Parathyroid adenoma (tissue), 2 donors: ENCODE results near the gene ADCY4.

Experiments used
- H2AFZ ChIP-seq: fragments of 300-600 bp; sonication (generic); one replicate; pipeline ENCODE4 v1.7.0; 2017; ENCODE audit warnings: antibody characterized with exemption, mild to moderate bottlenecking
- H3K27ac ChIP-seq: fragments of 300-600 bp; sonication (generic); one replicate; pipeline ENCODE4 v1.7.0; 2017
- H3K27me3 ChIP-seq: fragments of 300-600 bp; sonication (generic); one replicate; pipeline ENCODE4 v1.7.0; 2017; ENCODE audit warnings: low read length; ENCODE audit not compliant: control insufficient read depth, insufficient read depth
- H3K36me3 ChIP-seq: fragments of 300-600 bp; sonication (generic); one replicate; pipeline ENCODE4 v1.7.0; 2017; ENCODE audit warnings: low read length; ENCODE audit not compliant: control insufficient read depth, insufficient read depth
- H3K4me1 ChIP-seq: fragments of 300-600 bp; sonication (generic); one replicate; pipeline ENCODE4 v1.7.0; 2017; ENCODE audit warnings: control low read depth
- H3K4me2 ChIP-seq: fragments of 300-600 bp; sonication (generic); one replicate; pipeline ENCODE4 v1.7.0; 2017; ENCODE audit warnings: low read length
- H3K4me3 ChIP-seq: fragments of 300-600 bp; sonication (generic); one replicate; pipeline ENCODE4 v1.7.0; 2017; ENCODE audit warnings: low read depth, low read length
- H3K79me2 ChIP-seq: fragments of 300-600 bp; sonication (generic); one replicate; pipeline ENCODE4 v1.7.0; 2017; ENCODE audit warnings: control low read depth
- H3K9ac ChIP-seq: fragments of 300-600 bp; sonication (generic); one replicate; pipeline ENCODE4 v1.7.0; 2017; ENCODE audit warnings: mild to moderate bottlenecking
- H3K9me3 ChIP-seq: fragments of 300-600 bp; sonication (generic); one replicate; pipeline ENCODE4 v1.7.0; 2017; ENCODE audit warnings: low read length; ENCODE audit not compliant: control insufficient read depth
- TF ChIP-seq, protein P1 (sequence below): fragments of 300-600 bp; sonication (generic); IDR thresholded peaks from one replicate; pipeline ENCODE4 v1.7.0; 2017; ENCODE audit warnings: antibody characterized with exemption, mild to moderate bottlenecking
- donor health status: primary hyperparathyroidism.

Gene ADCY4

DNA sequence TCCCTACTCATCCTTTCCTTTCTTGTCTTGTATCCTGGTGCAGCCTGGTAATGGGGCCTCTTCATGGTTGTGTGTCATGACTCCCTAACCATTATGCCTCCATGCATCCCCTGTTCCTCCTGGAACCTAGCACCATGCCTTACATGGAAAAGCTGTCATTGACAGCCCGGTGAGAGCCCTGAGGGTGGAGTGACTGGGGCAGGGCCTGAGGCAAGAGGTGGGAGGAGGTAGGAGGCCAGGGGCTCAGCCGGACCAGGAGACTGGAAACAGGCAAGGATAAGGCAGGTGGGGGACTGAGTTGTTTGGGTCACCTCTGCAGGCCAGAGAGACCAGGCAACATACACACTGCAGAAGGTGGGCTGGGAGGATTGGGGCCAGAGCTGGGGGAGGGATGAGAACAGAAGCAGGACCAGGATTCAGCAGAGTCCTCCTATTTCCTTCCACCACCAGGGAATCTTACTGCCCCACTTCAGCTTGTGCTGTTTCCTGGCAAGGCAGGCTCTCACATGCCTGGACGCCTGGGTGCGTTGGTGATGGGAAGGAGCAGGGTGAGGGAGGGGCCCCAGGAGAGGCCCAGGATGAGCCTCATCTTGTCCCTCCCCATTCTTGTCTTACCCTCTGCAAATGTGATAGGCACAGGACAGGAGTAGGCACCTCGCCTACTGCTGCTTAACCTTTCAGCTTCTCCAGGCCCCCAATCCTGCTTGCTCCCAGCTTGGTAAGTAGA, 25.2 kb downstream of the ADCY4 start, which contains the start of gene LTB4R2:
Gene LTB4R2 (plus strand): TSS at position 603 of the 727 bp plus-strand sequence. CDS start 525 bp downstream, outside the sequence.
- H3K36me3 ChIP-seq = no peaks in the 10 kb centered on the region
- no peaks in the 10 kb centered on the region for H3K27me3 ChIP-seq
- peaks cover 7% of the 10 kb centered on the region for H3K4me1 ChIP-seq
- H3K4me2 ChIP-seq = peak within 1 kb of the TSS; percentile 69
- peak within 1 kb of the TSS; percentile 33 for H3K4me3 ChIP-seq
- H2AFZ ChIP-seq = peak within 1 kb of the TSS; percentile 90
- no peak within 1 kb of the TSS for H3K9ac ChIP-seq
- TF ChIP-seq, protein P1, sequence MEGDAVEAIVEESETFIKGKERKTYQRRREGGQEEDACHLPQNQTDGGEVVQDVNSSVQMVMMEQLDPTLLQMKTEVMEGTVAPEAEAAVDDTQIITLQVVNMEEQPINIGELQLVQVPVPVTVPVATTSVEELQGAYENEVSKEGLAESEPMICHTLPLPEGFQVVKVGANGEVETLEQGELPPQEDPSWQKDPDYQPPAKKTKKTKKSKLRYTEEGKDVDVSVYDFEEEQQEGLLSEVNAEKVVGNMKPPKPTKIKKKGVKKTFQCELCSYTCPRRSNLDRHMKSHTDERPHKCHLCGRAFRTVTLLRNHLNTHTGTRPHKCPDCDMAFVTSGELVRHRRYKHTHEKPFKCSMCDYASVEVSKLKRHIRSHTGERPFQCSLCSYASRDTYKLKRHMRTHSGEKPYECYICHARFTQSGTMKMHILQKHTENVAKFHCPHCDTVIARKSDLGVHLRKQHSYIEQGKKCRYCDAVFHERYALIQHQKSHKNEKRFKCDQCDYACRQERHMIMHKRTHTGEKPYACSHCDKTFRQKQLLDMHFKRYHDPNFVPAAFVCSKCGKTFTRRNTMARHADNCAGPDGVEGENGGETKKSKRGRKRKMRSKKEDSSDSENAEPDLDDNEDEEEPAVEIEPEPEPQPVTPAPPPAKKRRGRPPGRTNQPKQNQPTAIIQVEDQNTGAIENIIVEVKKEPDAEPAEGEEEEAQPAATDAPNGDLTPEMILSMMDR = no peak
- peak within 1 kb of the TSS; percentile 68 for H3K27ac ChIP-seq
- H3K79me2 ChIP-seq = no peaks in the 10 kb centered on the region
- no peaks in the 10 kb centered on the region for H3K9me3 ChIP-seq

DNA sequence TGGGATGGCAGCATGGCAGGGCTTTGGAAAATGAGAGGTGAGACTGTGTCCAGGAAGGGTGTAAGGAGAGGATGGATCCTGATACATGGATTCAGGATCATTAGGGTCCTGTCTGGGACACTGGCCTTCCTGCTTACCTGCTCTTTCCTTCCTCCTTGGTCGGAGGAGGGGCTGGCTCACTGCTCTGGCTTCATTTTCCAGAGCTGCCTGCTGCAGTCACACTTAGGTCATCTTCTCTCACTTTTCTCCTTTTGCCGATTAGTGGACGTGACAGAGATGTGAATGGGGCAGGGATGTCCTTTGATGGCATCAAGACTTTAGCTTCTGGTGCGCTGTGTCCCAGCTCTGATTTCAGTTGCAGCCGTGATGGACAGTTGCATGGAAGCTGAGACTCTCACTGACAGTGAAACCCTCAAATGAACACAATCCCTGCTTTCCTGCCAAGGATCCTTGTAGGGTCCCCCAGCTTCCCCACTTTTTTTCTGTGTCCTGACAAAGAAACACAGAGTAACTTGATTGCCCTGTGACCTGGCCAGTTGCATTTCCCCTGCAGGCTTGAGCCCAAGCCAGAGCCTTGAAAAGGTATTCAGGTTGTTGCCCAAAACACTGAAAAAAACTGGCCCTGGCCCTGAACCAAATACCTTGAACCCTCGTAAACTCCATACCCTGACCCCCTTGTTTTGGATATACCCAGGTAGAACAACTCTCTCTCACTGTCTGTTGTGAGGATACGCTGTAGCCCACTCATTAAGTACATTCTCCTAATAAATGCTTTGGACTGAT, 26.3 kb downstream of the ADCY4 start:
- no peaks in the 10 kb centered on the region for H3K9me3 ChIP-seq
- H3K4me3 ChIP-seq = no peak overlapping the region
- TF ChIP-seq, protein P1 = no peak
- H2AFZ ChIP-seq = no peak overlapping the region
- H3K4me2 ChIP-seq = no peak overlapping the region
- H3K27ac ChIP-seq = no peak overlapping the region
- H3K9ac ChIP-seq = no peak overlapping the region
- no peaks in the 10 kb centered on the region for H3K36me3 ChIP-seq
- no peaks in the 10 kb centered on the region for H3K27me3 ChIP-seq
- H3K4me1 ChIP-seq = peaks cover 7% of the 10 kb centered on the region
- no peaks in the 10 kb centered on the region for H3K79me2 ChIP-seq

DNA sequence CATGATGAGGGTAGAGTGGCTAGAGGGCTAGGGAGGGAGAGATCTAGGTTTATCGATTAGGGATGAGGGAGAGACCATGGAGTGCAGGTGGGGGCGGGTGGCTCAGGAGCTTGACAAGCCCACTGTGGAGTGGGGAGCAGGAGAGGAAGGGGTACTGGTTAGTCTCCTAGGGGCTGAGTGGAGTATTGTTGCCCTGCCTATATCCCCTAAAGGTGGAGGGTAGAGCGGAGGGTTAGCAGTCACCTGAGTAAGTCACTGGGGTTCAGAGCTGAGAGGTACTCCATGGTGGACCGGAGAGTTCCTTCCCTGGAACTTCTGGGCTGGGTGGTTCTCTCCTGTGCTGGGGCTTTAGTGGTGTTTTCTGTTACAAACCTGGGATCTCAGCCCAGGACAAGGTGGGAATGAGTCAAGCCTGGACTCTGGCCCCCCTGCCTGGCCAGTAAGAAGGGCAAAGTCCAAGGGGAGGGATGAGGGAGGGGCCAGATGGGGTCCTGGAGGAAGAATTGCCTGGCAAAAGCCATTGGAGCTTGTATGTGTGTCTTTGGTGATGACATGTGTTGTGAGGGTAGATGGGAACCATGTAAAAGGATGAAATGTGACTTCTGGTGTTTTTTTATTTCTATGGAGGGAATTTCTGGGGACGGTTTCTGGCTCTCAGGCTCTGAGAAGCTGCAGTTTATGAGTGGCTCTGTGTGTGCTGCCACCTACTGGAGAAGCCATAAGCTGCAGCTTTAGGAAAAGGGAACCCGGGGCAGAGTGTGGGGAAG, 27.1 kb downstream of the ADCY4 start, which contains the start of gene CIDEB:
Gene CIDEB (minus strand): TSS at position 403 of the 767 bp plus-strand sequence. CDS start 119 bp downstream, at position 284.
- H3K9ac ChIP-seq = no peak within 1 kb of the TSS
- H3K27ac ChIP-seq = no peak within 1 kb of the TSS
- peaks cover 7% of the 10 kb centered on the region for H3K4me1 ChIP-seq
- no peaks in the 10 kb centered on the region for H3K79me2 ChIP-seq
- H3K9me3 ChIP-seq = no peaks in the 10 kb centered on the region
- H3K27me3 ChIP-seq = no peaks in the 10 kb centered on the region
- TF ChIP-seq, protein P1 = peak; percentile 91
- no peak within 1 kb of the TSS for H3K4me3 ChIP-seq
- H3K4me2 ChIP-seq = no peak within 1 kb of the TSS
- no peak within 1 kb of the TSS for H2AFZ ChIP-seq
- H3K36me3 ChIP-seq = no peaks in the 10 kb centered on the region

GRCh38 chr14:24307156-24307574, 27.7 kb downstream of the ADCY4 start:
- H3K4me3 ChIP-seq = no peak overlapping the region
- H3K9ac ChIP-seq = no peak overlapping the region
- no peak overlapping the region for H3K27ac ChIP-seq
- TF ChIP-seq, protein P1 = no peak
- peaks cover 7% of the 10 kb centered on the region for H3K4me1 ChIP-seq
- no peaks in the 10 kb centered on the region for H3K79me2 ChIP-seq
- no peaks in the 10 kb centered on the region for H3K9me3 ChIP-seq
- H3K36me3 ChIP-seq = no peaks in the 10 kb centered on the region
- H2AFZ ChIP-seq = no peak overlapping the region
- H3K4me2 ChIP-seq = no peak overlapping the region
- H3K27me3 ChIP-seq = no peaks in the 10 kb centered on the region
